ENCODE measurements around the gene CDC16.

DNA sequence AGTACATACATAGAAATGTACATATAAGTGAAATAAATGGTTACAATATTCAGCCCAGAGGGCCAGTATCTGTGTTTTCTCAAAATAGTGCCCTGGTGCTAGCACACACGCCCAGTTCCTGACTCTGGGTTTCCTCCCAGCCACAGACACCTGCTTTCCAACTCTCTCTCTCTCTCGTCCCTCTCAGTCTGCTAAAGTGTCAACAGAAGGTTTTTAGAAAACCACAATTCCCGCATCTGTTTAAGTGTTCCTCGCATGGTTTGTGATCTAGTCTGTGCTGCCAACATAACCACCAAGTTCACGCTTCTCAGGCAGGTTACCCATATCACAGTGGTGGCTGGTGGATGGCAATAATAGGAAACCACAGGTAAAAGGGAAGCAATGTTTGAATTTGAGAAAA, 28.9 kb downstream of the CDC16 start:
- TF ChIP-seq FOSL1 (IDR thresholded peaks at IDR 0.05; ENCODE audit: insufficient read depth, low read depth, low read length), result no peak
- TF ChIP-seq TAF1 (IDR thresholded peaks at IDR 0.05; ENCODE audit: low read depth, low read length), result no peak
- no peak for TF ChIP-seq CEBPB (IDR thresholded peaks at IDR 0.05; ENCODE audit: low read depth, low read length)
- TF ChIP-seq, protein P1, sequence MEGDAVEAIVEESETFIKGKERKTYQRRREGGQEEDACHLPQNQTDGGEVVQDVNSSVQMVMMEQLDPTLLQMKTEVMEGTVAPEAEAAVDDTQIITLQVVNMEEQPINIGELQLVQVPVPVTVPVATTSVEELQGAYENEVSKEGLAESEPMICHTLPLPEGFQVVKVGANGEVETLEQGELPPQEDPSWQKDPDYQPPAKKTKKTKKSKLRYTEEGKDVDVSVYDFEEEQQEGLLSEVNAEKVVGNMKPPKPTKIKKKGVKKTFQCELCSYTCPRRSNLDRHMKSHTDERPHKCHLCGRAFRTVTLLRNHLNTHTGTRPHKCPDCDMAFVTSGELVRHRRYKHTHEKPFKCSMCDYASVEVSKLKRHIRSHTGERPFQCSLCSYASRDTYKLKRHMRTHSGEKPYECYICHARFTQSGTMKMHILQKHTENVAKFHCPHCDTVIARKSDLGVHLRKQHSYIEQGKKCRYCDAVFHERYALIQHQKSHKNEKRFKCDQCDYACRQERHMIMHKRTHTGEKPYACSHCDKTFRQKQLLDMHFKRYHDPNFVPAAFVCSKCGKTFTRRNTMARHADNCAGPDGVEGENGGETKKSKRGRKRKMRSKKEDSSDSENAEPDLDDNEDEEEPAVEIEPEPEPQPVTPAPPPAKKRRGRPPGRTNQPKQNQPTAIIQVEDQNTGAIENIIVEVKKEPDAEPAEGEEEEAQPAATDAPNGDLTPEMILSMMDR (IDR thresholded peaks at IDR 0.05; ENCODE audit: control extremely low read depth in 1 of 3, insufficient read depth in 1 of 3, low read depth in 1 of 3, low read length in 3 of 3), result no peak
- TF ChIP-seq POLR2A (IDR thresholded peaks at IDR 0.05; ENCODE audit: control extremely low read depth in 1 of 2, low read depth in 2 of 2, low read length in 2 of 2), result no peak
